Lower leg skin (tissue), 3 donors: ENCODE data around the gene DMKN.

Experiments used
- CTCF ChIP-seq, 3 donors: fragments of 450-650 bp; IDR thresholded peaks; one replicate each; pipeline ENCODE4 v1.5.1; 2016; ENCODE audit warnings: antibody characterized with exemption in 3 of 3, mild to moderate bottlenecking in 3 of 3, moderate library complexity in 2 of 3
- POLR2A ChIP-seq, 2 donors: fragments of 450-650 bp; IDR thresholded peaks; one replicate each; pipeline ENCODE4 v1.6.1; 2016 to 2017; ENCODE audit warnings: antibody characterized with exemption in 2 of 2, mild to moderate bottlenecking in 1 of 2, moderate library complexity in 1 of 2

GRCh38 chr19:35497406-35497805, 16.0 kb downstream of the DMKN start:
- TF ChIP-seq CTCF (IDR thresholded peaks at IDR 0.05): no peak
- no peak for TF ChIP-seq POLR2A (IDR thresholded peaks at IDR 0.05)
